Stimulated activated CD4-positive, alpha-beta T cell treated with anti-CD3 and anti-CD28 coated beads, Interleukin-4, amount 100 ng/mL, for 4 hours (primary cell): ENCODE results near the gene B3GALNT2.

Source experiments
- DNase-seq, 2 experiments: peaks; one replicate each; pipeline ENCODE4 v3.0.0-alpha.2; 2020

Gene B3GALNT2

GRCh38 chr1:235408503-235408960 lies 95.7 kb downstream of the B3GALNT2 start:
- no peak for DNase-seq

- DNase-seq, result no peak
These were observed 96.8 kb downstream of the B3GALNT2 start for GRCh38 chr1:235407419-235407818.

- DNase-seq, result no peak
These were observed 100.1 kb downstream of the B3GALNT2 start for GRCh38 chr1:235404190-235404589.

- no peak for DNase-seq
These were observed 100.7 kb downstream of the B3GALNT2 start for GRCh38 chr1:235403593-235403992.

GRCh38 chr1:235402457-235403200 lies 101.6 kb downstream of the B3GALNT2 start:
- no peak for DNase-seq

GRCh38 chr1:235401251-235401650 lies 103.0 kb downstream of the B3GALNT2 start:
- no peak for DNase-seq
